Endothelial cell of umbilical vein (primary cell): ENCODE data around the gene GPR4.

Source experiments
- EZH2 ChIP-seq: IDR thresholded peaks from 2 replicates; pipeline ENCODE4 v1.6.1; 2012; ENCODE audit warnings: borderline replicate concordance, low read depth, mild to moderate bottlenecking, moderate library complexity, low read length, inconsistent platforms; ENCODE audit not compliant: severe bottlenecking
- GATA2 ChIP-seq: IDR thresholded peaks from 2 replicates; pipeline ENCODE4 v1.7.0; 2011; ENCODE audit warnings: low read depth, mild to moderate bottlenecking, moderate library complexity, mixed read lengths, low read length; ENCODE audit not compliant: insufficient read length, insufficient read depth
- JUN ChIP-seq: IDR thresholded peaks from 2 replicates; pipeline ENCODE4 v1.6.1; 2011; ENCODE audit warnings: borderline replicate concordance, low read depth; ENCODE audit not compliant: insufficient read length, insufficient read depth
- POLR2A ChIP-seq: IDR thresholded peaks from 2 replicates; pipeline ENCODE4 v1.6.1; 2012; ENCODE audit warnings: low read depth, mild to moderate bottlenecking, control low read depth, low read length
- POLR2AphosphoS5 ChIP-seq: IDR thresholded peaks from 2 replicates; pipeline ENCODE4 v1.6.1; 2012; ENCODE audit warnings: low read depth, mild to moderate bottlenecking, control low read depth, low read length, moderate library complexity; ENCODE audit not compliant: insufficient read depth
- TF ChIP-seq, protein P1 (sequence below), 2 donors: IDR thresholded peaks; 1 replicate in 1 of 2; 2 replicates in 1 of 2; pipeline ENCODE4 v1.5.1; 2011; ENCODE audit warnings: low read length in 2 of 2, mild to moderate bottlenecking in 2 of 2, moderate library complexity in 2 of 2, control low read depth in 1 of 2, inconsistent platforms in 1 of 2, low read depth in 1 of 2; ENCODE audit not compliant: insufficient read depth in 1 of 2; ENCODE audit errors: extremely low read depth in 1 of 2

GRCh38 chr19:45643927-45644771 lies 42.1 kb upstream of the GPR4 start:
- no peak for TF ChIP-seq POLR2A
- TF ChIP-seq, protein P1, sequence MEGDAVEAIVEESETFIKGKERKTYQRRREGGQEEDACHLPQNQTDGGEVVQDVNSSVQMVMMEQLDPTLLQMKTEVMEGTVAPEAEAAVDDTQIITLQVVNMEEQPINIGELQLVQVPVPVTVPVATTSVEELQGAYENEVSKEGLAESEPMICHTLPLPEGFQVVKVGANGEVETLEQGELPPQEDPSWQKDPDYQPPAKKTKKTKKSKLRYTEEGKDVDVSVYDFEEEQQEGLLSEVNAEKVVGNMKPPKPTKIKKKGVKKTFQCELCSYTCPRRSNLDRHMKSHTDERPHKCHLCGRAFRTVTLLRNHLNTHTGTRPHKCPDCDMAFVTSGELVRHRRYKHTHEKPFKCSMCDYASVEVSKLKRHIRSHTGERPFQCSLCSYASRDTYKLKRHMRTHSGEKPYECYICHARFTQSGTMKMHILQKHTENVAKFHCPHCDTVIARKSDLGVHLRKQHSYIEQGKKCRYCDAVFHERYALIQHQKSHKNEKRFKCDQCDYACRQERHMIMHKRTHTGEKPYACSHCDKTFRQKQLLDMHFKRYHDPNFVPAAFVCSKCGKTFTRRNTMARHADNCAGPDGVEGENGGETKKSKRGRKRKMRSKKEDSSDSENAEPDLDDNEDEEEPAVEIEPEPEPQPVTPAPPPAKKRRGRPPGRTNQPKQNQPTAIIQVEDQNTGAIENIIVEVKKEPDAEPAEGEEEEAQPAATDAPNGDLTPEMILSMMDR (IDR thresholded peaks at IDR 0.05; ENCODE audit: extremely low read depth in 1 of 2, insufficient read depth in 1 of 2, low read depth in 1 of 2, low read length in 2 of 2): no peak
- TF ChIP-seq GATA2: no peak
- no peak for TF ChIP-seq EZH2
- TF ChIP-seq JUN: no peak
- TF ChIP-seq POLR2AphosphoS5: no peak
